IMR-90 (cell line): ENCODE measurements around the gene KCNH2. TPM values are rescaled to one million over a fixed set of nuclear protein-coding genes. Genes with fewer than 3 reads are reported as not detected.

Source experiments
- ATAC-seq: fragments of 200-7000 bp; cut with Tn5 transposase; 2 replicates; pipeline ENCODE4 v1.9.1; 2020; ENCODE audit warnings: low read depth, mild to moderate bottlenecking, moderate library complexity
- BruUV-seq: library from RNA; stranded (reverse); fragments of 400-500 nt; replicated peaks from 2 replicates; lab custom pipeline; 2021; lab: Mats Ljungman, UMichigan
- CTCF ChIA-PET: fragments of 300-600 bp; formaldehyde crosslinking; extraction: SDS; loops from one replicate; lab custom pipeline; 2021; ENCODE audit warnings: antibody characterized with exemption; lab: Yijun Ruan, JAX
- POLR2A ChIA-PET: fragments of 300-600 bp; sonication (Branson Sonifier 250); formaldehyde crosslinking; loops from one replicate; lab custom pipeline; 2022; ENCODE audit warnings: antibody characterized with exemption; ENCODE audit not compliant: unreplicated experiment; lab: Charles Lee
- DNase-seq: peaks from one replicate; pipeline ENCODE4 v3.0.0; 2013
- H2AFZ ChIP-seq: replicated peaks from 2 replicates; pipeline ENCODE3; 2013; ENCODE audit warnings: low read length, mild to moderate bottlenecking; ENCODE audit not compliant: poor library complexity
- H2AK5ac ChIP-seq: 2 replicates; pipeline ENCODE4 v1.6.1; 2013; ENCODE audit warnings: low read depth, low read length, inconsistent platforms
- H2AK9ac ChIP-seq: replicated peaks from 2 replicates; pipeline ENCODE3; 2013; ENCODE audit warnings: mild to moderate bottlenecking, low read depth, low read length, moderate library complexity; ENCODE audit not compliant: poor library complexity
- H2BK120ac ChIP-seq: 2 replicates; pipeline ENCODE4 v1.6.1; 2013; ENCODE audit warnings: low read depth, low read length, inconsistent platforms
- H2BK15ac ChIP-seq: 3 replicates; pipeline ENCODE4 v1.6.1; 2013; ENCODE audit warnings: low read depth, low read length, inconsistent platforms
- H2BK20ac ChIP-seq: 2 replicates; pipeline ENCODE4 v1.6.1; 2013; ENCODE audit warnings: low read depth, mild to moderate bottlenecking, inconsistent platforms, low read length, moderate library complexity
- H2BK5ac ChIP-seq: 2 replicates; pipeline ENCODE4 v1.6.1; 2013; ENCODE audit warnings: mild to moderate bottlenecking, low read depth, low read length, inconsistent platforms; ENCODE audit not compliant: poor library complexity, severe bottlenecking
- H3K14ac ChIP-seq: replicated peaks from 2 replicates; pipeline ENCODE4 v1.6.1; 2013; ENCODE audit warnings: low read depth, low read length, inconsistent platforms
- H3K18ac ChIP-seq: 2 replicates; pipeline ENCODE4 v1.6.1; 2013; ENCODE audit warnings: low read depth, low read length, control low read depth
- H3K23ac ChIP-seq: 2 replicates; pipeline ENCODE4 v1.6.1; 2013; ENCODE audit warnings: low read depth, low read length, inconsistent platforms
- H3K27ac ChIP-seq: 2 replicates; pipeline ENCODE4 v1.5.1; 2013; ENCODE audit warnings: mild to moderate bottlenecking, control low read depth, low read length; ENCODE audit not compliant: insufficient read depth
- H3K27me3 ChIP-seq: 2 replicates; pipeline ENCODE4 v1.6.1; 2013; ENCODE audit warnings: low read length; ENCODE audit not compliant: control insufficient read depth, insufficient read depth
- H3K36me3 ChIP-seq: 2 replicates; pipeline ENCODE4 v1.6.1; 2013; ENCODE audit warnings: low read length, mixed read lengths; ENCODE audit not compliant: control insufficient read depth, insufficient read depth
- H3K4ac ChIP-seq: 2 replicates; pipeline ENCODE4 v1.6.1; 2013; ENCODE audit warnings: low read depth, low read length, inconsistent platforms
- H3K4me1 ChIP-seq: 2 replicates; pipeline ENCODE4 v1.6.1; 2013; ENCODE audit warnings: low read length, mixed read lengths; ENCODE audit not compliant: control insufficient read depth, insufficient read depth
- H3K4me2 ChIP-seq: 2 replicates; pipeline ENCODE4 v1.6.1; 2013; ENCODE audit warnings: low read depth, mild to moderate bottlenecking, control low read depth, low read length, moderate library complexity
- H3K4me3 ChIP-seq: 2 replicates; pipeline ENCODE4 v1.5.1; 2013; ENCODE audit warnings: low read depth, mild to moderate bottlenecking, control low read depth, low read length, moderate library complexity; ENCODE audit not compliant: insufficient read depth
- H3K56ac ChIP-seq: 2 replicates; pipeline ENCODE4 v1.6.1; 2013; ENCODE audit warnings: low read length, inconsistent platforms; ENCODE audit not compliant: insufficient read depth; ENCODE audit errors: extremely low read depth
- H3K79me1 ChIP-seq, 2 experiments: 2 replicates each; pipeline ENCODE4 v1.6.1; 2013; ENCODE audit warnings: low read length in 2 of 2, inconsistent platforms in 1 of 2, low read depth in 1 of 2
- H3K9ac ChIP-seq: 2 replicates; pipeline ENCODE4 v1.6.1; 2013; ENCODE audit warnings: low read depth, low read length, control low read depth
- H3K9me1 ChIP-seq: 2 replicates; pipeline ENCODE4 v1.6.1; 2013; ENCODE audit warnings: low read length, inconsistent platforms; ENCODE audit not compliant: insufficient read depth
- H3K9me3 ChIP-seq: 2 replicates; pipeline ENCODE4 v1.6.1; 2013; ENCODE audit warnings: low read length; ENCODE audit not compliant: control insufficient read depth, insufficient read depth
- H4K20me1 ChIP-seq: 2 replicates; pipeline ENCODE4 v1.6.1; 2013; ENCODE audit warnings: low read length, inconsistent platforms; ENCODE audit not compliant: insufficient read depth
- H4K5ac ChIP-seq: 2 replicates; pipeline ENCODE4 v1.6.1; 2013; ENCODE audit warnings: mild to moderate bottlenecking, low read depth, low read length, control low read depth
- H4K8ac ChIP-seq, 2 experiments: 2 replicates each; pipeline ENCODE4 v1.6.1; 2013; ENCODE audit warnings: low read depth in 2 of 2, low read length in 2 of 2, control low read depth in 1 of 2, inconsistent platforms in 1 of 2
- H4K91ac ChIP-seq: 2 replicates; pipeline ENCODE4 v1.6.1; 2013; ENCODE audit warnings: low read depth, low read length, inconsistent platforms; ENCODE audit not compliant: insufficient read depth
- BHLHE40 ChIP-seq: fragments of 150-350 bp; IDR thresholded peaks from 2 replicates; pipeline ENCODE4 v1.6.1; 2016; ENCODE audit warnings: mild to moderate bottlenecking, low read depth, low read length
- CHD1 ChIP-seq: IDR thresholded peaks from 2 replicates; pipeline ENCODE4 v1.6.1; 2012; ENCODE audit warnings: low read depth, low read length, improper control_type of control experiment
- ELK1 ChIP-seq: fragments of 150-350 bp; IDR thresholded peaks from 2 replicates; pipeline ENCODE4 v1.6.1; 2016; ENCODE audit warnings: low read depth, mild to moderate bottlenecking, low read length, moderate library complexity, borderline replicate concordance
- MAZ ChIP-seq: IDR thresholded peaks from 2 replicates; pipeline ENCODE4 v1.6.1; 2012; ENCODE audit warnings: low read depth, mild to moderate bottlenecking, low read length, improper control_type of control experiment, moderate library complexity, borderline replicate concordance
- MXI1 ChIP-seq: IDR thresholded peaks from 2 replicates; pipeline ENCODE4 v1.6.1; 2012; ENCODE audit warnings: low read depth, mild to moderate bottlenecking, low read length, moderate library complexity, borderline replicate concordance
- POLR2A ChIP-seq: IDR thresholded peaks from 2 replicates; pipeline ENCODE4 v1.6.1; 2012; ENCODE audit warnings: mild to moderate bottlenecking, low read depth, low read length
- RAD21 ChIP-seq: IDR thresholded peaks from 2 replicates; pipeline ENCODE4 v1.6.1; 2012; ENCODE audit warnings: low read length, improper control_type of control experiment
- RCOR1 ChIP-seq: IDR thresholded peaks from 2 replicates; pipeline ENCODE4 v1.6.1; 2012; ENCODE audit warnings: mild to moderate bottlenecking, low read length, improper control_type of control experiment; ENCODE audit not compliant: insufficient replicate concordance
- USF2 ChIP-seq: fragments of 150-350 bp; IDR thresholded peaks from 2 replicates; pipeline ENCODE4 v1.6.1; 2017; ENCODE audit warnings: mild to moderate bottlenecking, antibody characterized with exemption, low read length, low read depth
- WGBS, 2 experiments: methylation state at CpG; one replicate each; pipeline versions ENCODE4 v1.1.5 to v1.1.7; 2013; ENCODE audit warnings: missing lambda C conversion rate in 2 of 2; ENCODE audit not compliant: insufficient read length in 1 of 2; ENCODE audit errors: extremely low coverage in 2 of 2; 5-methylcytosine and 5-hydroxymethylcytosine counted together
- dilution Hi-C: fragments of 300-500 bp; cut with HindIII; formaldehyde crosslinking; loops from one replicate; pipeline ENCODE4 v1.14.3; 2018; ENCODE audit warnings: low sequenced_read_pairs; ENCODE audit not compliant: unreplicated experiment
- in situ Hi-C: fragments of 300-500 bp; cut with MboI; formaldehyde crosslinking; loops from 3 replicates; pipeline ENCODE4 v1.14.3; 2019; ENCODE audit warnings: low sequenced_read_pairs, inconsistent platforms, mixed read lengths
- intact Hi-C: fragments of 100-400 bp; cut with micrococcal nuclease; formaldehyde crosslinking; loops from 2 replicates; pipeline ENCODE4 v1.10.0; 2022
- polyA plus RNA-seq, 3 experiments: library from polyadenylated mRNA; depleted of rRNA; stranded (reverse); fragments of >200 nt; gene quantifications; 2 replicates each; pipeline ENCODE4 v1.2.3, GENCODE V29; 2012; ENCODE audit warnings: low replicate concordance in 1 of 3
- total RNA-seq: library from RNA; depleted of rRNA; stranded (reverse); fragments of >200 nt; gene quantifications from 2 replicates; pipeline ENCODE4 v1.2.3, GENCODE V29; 2012

The KCNH2 gene
- total and polyA plus RNA-seq, 2 of the 4 experiments (the other 2 are of a cell fraction) = 0.90 to 2.1 TPM

- TF ChIP-seq BHLHE40 (no peak; the same call in none of the 2 replicates), RAD21 (no peak)
Measured at GRCh38 chr7:150974468-150975391, 3.4 kb downstream of the KCNH2 start (continued).

- H2BK5ac ChIP-seq = no peak overlapping the region
- no peak overlapping the region for H3K27ac ChIP-seq
- H4K20me1 ChIP-seq = no peaks in the 10 kb centered on the region; the same call in 1 of the 2 replicates
- no peak overlapping the region for H3K9ac ChIP-seq
- in situ Hi-C loops (no loop called here), dilution Hi-C loops (no loop called here), intact Hi-C loops (no loop called here)
- no peak overlapping the region for H2AK5ac ChIP-seq
- no peak overlapping the region for H3K4me2 ChIP-seq
- WGBS, 2 experiments = 93% methylated on average over 4 of the region's 27 CpGs; no CpG with 5 or more reads in 1 of the 2 experiments
- no peak overlapping the region for H3K4ac ChIP-seq
- no peak overlapping the region for H4K5ac ChIP-seq
- DNase-seq = no peak
- no peak overlapping the region for H2AFZ ChIP-seq
- H3K4me3 ChIP-seq = no peak overlapping the region
- H3K79me1 ChIP-seq = no peaks in the 10 kb centered on the region
- H2BK15ac ChIP-seq = no peak overlapping the region
- H3K4me1 ChIP-seq = peaks cover 25% of the 10 kb centered on the region; the same call in 1 of the 2 replicates
- no peaks in the 10 kb centered on the region for H3K9me1 ChIP-seq
- H3K9me3 ChIP-seq = no peaks in the 10 kb centered on the region
- H3K56ac ChIP-seq = no peak overlapping the region
- H2BK20ac ChIP-seq = no peak overlapping the region
- H3K36me3 ChIP-seq = no peaks in the 10 kb centered on the region; the same call in 1 of the 2 replicates
- no TSS peak for BruUV-seq
- H4K91ac ChIP-seq = no peak overlapping the region
- POLR2A ChIA-PET = no interaction called here
- H3K18ac ChIP-seq = no peak overlapping the region
- no peak for ATAC-seq
- H2AK9ac ChIP-seq = no peak overlapping the region
- H3K23ac ChIP-seq = no peak overlapping the region
- no peak overlapping the region for H3K14ac ChIP-seq
- H4K8ac ChIP-seq = no peak overlapping the region
- H2BK120ac ChIP-seq = no peak overlapping the region
- CTCF ChIA-PET = no interaction called here
- H3K27me3 ChIP-seq = peaks cover 46% of the 10 kb centered on the region
- no peak for TF ChIP-seq USF2
- no peak for TF ChIP-seq ELK1
- no peak for TF ChIP-seq MXI1
- no peak for TF ChIP-seq RCOR1
- TF ChIP-seq MAZ = no peak
- TF ChIP-seq CHD1 = no peak
- TF ChIP-seq POLR2A = no peak
Measured at GRCh38 chr7:150973571-150974451, 4.3 kb downstream of the KCNH2 start.
